Endothelial cell of umbilical vein (primary cell): ENCODE results near the gene PHTF1. TPM values are rescaled to one million over a fixed set of nuclear protein-coding genes. Genes with fewer than 3 reads are reported as not detected.

Experiments
- BruUV-seq: library from RNA; stranded (reverse); fragments of 400-500 nt; replicated peaks from 2 replicates; lab custom pipeline; 2021; lab: Mats Ljungman, UMichigan
- CTCF ChIA-PET: fragments of 300-600, 350-600 bp; sonication (Branson Sonifier 250); formaldehyde crosslinking; loops from one replicate; lab custom pipeline; 2021; ENCODE audit warnings: antibody characterized with exemption, inconsistent platforms; lab: Charles Lee
- POLR2A ChIA-PET: fragments of 300-600, 350-600 bp; sonication (Branson Sonifier 250); formaldehyde crosslinking; loops from one replicate; lab custom pipeline; 2021; ENCODE audit warnings: antibody characterized with exemption, inconsistent platforms; lab: Charles Lee
- DNase-seq: peaks from one replicate; pipeline ENCODE4 v3.0.0-alpha.2; 2011; ENCODE audit warnings: low read depth, low spot score
- FAIRE-seq: peaks from 2 replicates; lab custom pipeline; 2011; peaks lifted over from hg19 to GRCh38; lab: Jason Lieb, UNC
- H2AFZ ChIP-seq: 2 replicates; pipeline ENCODE4 v1.6.0; 2012; ENCODE audit warnings: low read depth, low read length, control low read depth, inconsistent platforms
- H3K27ac ChIP-seq: 2 replicates; pipeline ENCODE4 v1.5.1; 2011; ENCODE audit warnings: low read depth, mild to moderate bottlenecking, control low read depth, low read length, moderate library complexity; ENCODE audit not compliant: insufficient read depth
- H3K27me3 ChIP-seq, 2 experiments: 2 replicates each; pipeline versions ENCODE4 v1.6.0 to v1.6.1; 2011; ENCODE audit warnings: low read length in 2 of 2, mixed read lengths in 1 of 2; ENCODE audit not compliant: control insufficient read depth in 2 of 2, insufficient read depth in 2 of 2
- H3K36me3 ChIP-seq, 2 experiments: 2 replicates in 1 of 2; 3 replicates in 1 of 2; pipeline ENCODE4 v1.5.1; 2011; ENCODE audit warnings: low read length in 2 of 2, mild to moderate bottlenecking in 1 of 2, moderate library complexity in 1 of 2; ENCODE audit not compliant: control insufficient read depth in 2 of 2, insufficient read depth in 2 of 2; ENCODE audit errors: extremely low read depth in 1 of 2
- H3K4me1 ChIP-seq: 3 replicates; pipeline ENCODE4 v1.5.1; 2011; ENCODE audit warnings: mild to moderate bottlenecking, low read length; ENCODE audit not compliant: control insufficient read depth, insufficient read depth; ENCODE audit errors: extremely low read depth
- H3K4me2 ChIP-seq: 2 replicates; pipeline ENCODE4 v1.6.1; 2011; ENCODE audit warnings: low read length, control low read depth, mixed read lengths; ENCODE audit not compliant: insufficient read depth
- H3K4me3 ChIP-seq, 3 experiments: fragments of 200-600 bp in 1 of 3; sonication (generic), shearing (Covaris generic) in 1 of 3; replicated peaks in 1 of 3; 2 replicates each; pipeline ENCODE4 v1.5.1; 2011 to 2016; ENCODE audit warnings: control low read depth in 3 of 3, low read length in 3 of 3, mild to moderate bottlenecking in 2 of 3, inconsistent platforms in 1 of 3, low read depth in 1 of 3, moderate library complexity in 1 of 3; ENCODE audit not compliant: insufficient read depth in 1 of 3
- H3K79me2 ChIP-seq: 2 replicates; pipeline ENCODE4 v1.6.0; 2012; ENCODE audit warnings: low read length, inconsistent platforms; ENCODE audit not compliant: control insufficient read depth, insufficient read depth
- H3K9ac ChIP-seq: replicated peaks from 2 replicates; pipeline ENCODE3; 2011; ENCODE audit warnings: low read length, control low read depth; ENCODE audit not compliant: insufficient read depth; ENCODE audit errors: extremely low read depth
- H3K9me1 ChIP-seq: replicated peaks from 3 replicates; pipeline ENCODE4 v1.6.0; 2011; ENCODE audit warnings: mild to moderate bottlenecking, low read length; ENCODE audit not compliant: control insufficient read depth, insufficient read depth; ENCODE audit errors: extremely low read depth
- H3K9me3 ChIP-seq: replicated peaks from 2 replicates; pipeline ENCODE4 v1.5.1; 2012; ENCODE audit warnings: low read length, inconsistent platforms; ENCODE audit not compliant: control insufficient read depth, insufficient read depth
- H4K20me1 ChIP-seq: replicated peaks from 2 replicates; pipeline ENCODE3; 2011; ENCODE audit warnings: mild to moderate bottlenecking, low read length; ENCODE audit not compliant: control insufficient read depth, insufficient read depth; ENCODE audit errors: extremely low read depth
- CTCF ChIP-seq, 2 donors: IDR thresholded peaks; 1 replicate in 1 of 2; 2 replicates in 1 of 2; pipeline ENCODE4 v1.5.1; 2011; ENCODE audit warnings: low read length in 2 of 2, mild to moderate bottlenecking in 2 of 2, moderate library complexity in 2 of 2, control low read depth in 1 of 2, inconsistent platforms in 1 of 2, low read depth in 1 of 2; ENCODE audit not compliant: insufficient read depth in 1 of 2; ENCODE audit errors: extremely low read depth in 1 of 2
- EZH2 ChIP-seq: IDR thresholded peaks from 2 replicates; pipeline ENCODE4 v1.6.1; 2012; ENCODE audit warnings: borderline replicate concordance, low read depth, mild to moderate bottlenecking, moderate library complexity, low read length, inconsistent platforms; ENCODE audit not compliant: severe bottlenecking
- GATA2 ChIP-seq: IDR thresholded peaks from 2 replicates; pipeline ENCODE4 v1.7.0; 2011; ENCODE audit warnings: low read depth, mild to moderate bottlenecking, moderate library complexity, mixed read lengths, low read length; ENCODE audit not compliant: insufficient read length, insufficient read depth
- POLR2A ChIP-seq: IDR thresholded peaks from 2 replicates; pipeline ENCODE4 v1.6.1; 2012; ENCODE audit warnings: low read depth, mild to moderate bottlenecking, control low read depth, low read length
- POLR2AphosphoS5 ChIP-seq: IDR thresholded peaks from 2 replicates; pipeline ENCODE4 v1.6.1; 2012; ENCODE audit warnings: low read depth, mild to moderate bottlenecking, control low read depth, low read length, moderate library complexity; ENCODE audit not compliant: insufficient read depth
- dilution Hi-C: fragments of 300-500 bp; cut with MboI; formaldehyde crosslinking; loops from one replicate; pipeline ENCODE4 v1.15.0; 2019; ENCODE audit warnings: low sequenced_read_pairs; ENCODE audit not compliant: extremely low pct_ligation_motif_present
- intact Hi-C: fragments of 100-400 bp; cut with micrococcal nuclease; formaldehyde crosslinking; loops from one replicate; pipeline ENCODE4 v1.10.0; 2022
- polyA plus RNA-seq, 4 experiments: library from polyadenylated mRNA; depleted of rRNA in 3 of 4; stranded (reverse) in 3 of 4; unstranded in 1 of 4; fragments of >200 nt; gene quantifications; 2 replicates each; pipeline versions ENCODE4 v1.2.1 to v1.2.3, GENCODE V29; 2011 to 2012; ENCODE audit warnings: missing spikeins in 1 of 4
- total RNA-seq: library from RNA; stranded (reverse); gene quantifications from 2 replicates; pipeline ENCODE4 v1.2.3, GENCODE V29; 2021

The PHTF1 gene
- total and polyA plus RNA-seq, 2 donors (not counting 3 experiments of a cell fraction or from before 2014, with no cell fraction given): 26.3 to 62.6 TPM

- no peak overlapping the region for H2AFZ ChIP-seq
- ChIA-PET CTCF (no interaction called here), POLR2A (no interaction called here)
- H3K9me3 ChIP-seq: no peaks in the 10 kb centered on the region
- H3K27me3 ChIP-seq: no peaks in the 10 kb centered on the region
- H3K79me2 ChIP-seq: no peaks in the 10 kb centered on the region
- H4K20me1 ChIP-seq: no peaks in the 10 kb centered on the region
- no TSS peak for BruUV-seq
- no peak overlapping the region for H3K27ac ChIP-seq
- H3K4me1 ChIP-seq: peaks cover 8% of the 10 kb centered on the region
- TF ChIP-seq EZH2: no peak
- no peak for FAIRE-seq
- no peak overlapping the region for H3K9ac ChIP-seq
- dilution Hi-C loops: no loop called here
- intact Hi-C loops: no loop called here
- H3K4me3 ChIP-seq: no peak overlapping the region
- DNase-seq: no peak
- H3K36me3 ChIP-seq: no peaks in the 10 kb centered on the region
- H3K9me1 ChIP-seq: no peaks in the 10 kb centered on the region
- H3K4me2 ChIP-seq: no peak overlapping the region
These were observed 84.7 kb downstream of the PHTF1 start for GRCh38 chr1:113674591-113674990.

- Histone ChIP-seq H2AFZ (no peak overlapping the region), H3K4me1 (peaks cover 5% of the 10 kb centered on the region), H3K27me3 (no peaks in the 10 kb centered on the region), H3K9me3 (no peaks in the 10 kb centered on the region), H4K20me1 (no peaks in the 10 kb centered on the region), H3K9me1 (no peaks in the 10 kb centered on the region), H3K9ac (no peak overlapping the region), H3K27ac (no peak overlapping the region), H3K36me3 (no peaks in the 10 kb centered on the region), H3K79me2 (no peaks in the 10 kb centered on the region), H3K4me2 (no peak overlapping the region), H3K4me3 (no peak overlapping the region)
- DNase-seq (no peak), FAIRE-seq (no peak)
- BruUV-seq: no TSS peak
- intact Hi-C loops: no loop called here
- dilution Hi-C loops: no loop called here
- TF ChIP-seq GATA2: no peak
- TF ChIP-seq POLR2A: no peak
- no peak for TF ChIP-seq CTCF (IDR thresholded peaks at IDR 0.05; ENCODE audit: extremely low read depth in 1 of 2, insufficient read depth in 1 of 2, low read depth in 1 of 2, low read length in 2 of 2)
- no peak for TF ChIP-seq POLR2AphosphoS5
- ChIA-PET POLR2A (interaction anchor here (0.6 kb wide), 1 partner anchor 231 kb away, joined by 3 read pairs; no protein-coding TSS in a partner anchor), CTCF (no interaction called here)
These were observed 86.8 kb downstream of the PHTF1 start for GRCh38 chr1:113672491-113672890.
